SK-N-SH (cell line): ENCODE results near the gene ZNF768.

Experiments
- CTCF ChIP-seq: fragments of 200-600 bp; sonication (generic); IDR thresholded peaks from 2 replicates; pipeline ENCODE4 v1.6.1; 2017; ENCODE audit warnings: antibody characterized with exemption, mild to moderate bottlenecking, moderate library complexity
- NFIC ChIP-seq: IDR thresholded peaks from 2 replicates; pipeline ENCODE4 v1.4.0; 2012; ENCODE audit warnings: borderline replicate concordance
- POLR2AphosphoS5 ChIP-seq: IDR thresholded peaks from 2 replicates; pipeline ENCODE4 v1.6.1; 2012; ENCODE audit warnings: low read depth, low read length
- RCOR1 ChIP-seq: fragments of 150-350 bp; IDR thresholded peaks from 2 replicates; pipeline ENCODE4 v1.6.1; 2017; ENCODE audit warnings: antibody characterized with exemption, low read length
- RXRA ChIP-seq: IDR thresholded peaks from 2 replicates; pipeline ENCODE4 v1.4.0; 2012; ENCODE audit warnings: low read depth, mild to moderate bottlenecking, borderline replicate concordance
- SIN3A ChIP-seq: IDR thresholded peaks from 2 replicates; pipeline ENCODE4 v1.6.1; 2012; ENCODE audit warnings: low read depth, mild to moderate bottlenecking, low read length, moderate library complexity, borderline replicate concordance
- USF2 ChIP-seq: fragments of 150-350 bp; IDR thresholded peaks from 2 replicates; pipeline ENCODE4 v1.6.1; 2017; ENCODE audit warnings: antibody characterized with exemption, low read length, low read depth, borderline replicate concordance
- TF ChIP-seq, protein P1 (sequence below): IDR thresholded peaks from 2 replicates; pipeline ENCODE4 v1.4.0; 2012; ENCODE audit warnings: low read depth, borderline replicate concordance

DNA sequence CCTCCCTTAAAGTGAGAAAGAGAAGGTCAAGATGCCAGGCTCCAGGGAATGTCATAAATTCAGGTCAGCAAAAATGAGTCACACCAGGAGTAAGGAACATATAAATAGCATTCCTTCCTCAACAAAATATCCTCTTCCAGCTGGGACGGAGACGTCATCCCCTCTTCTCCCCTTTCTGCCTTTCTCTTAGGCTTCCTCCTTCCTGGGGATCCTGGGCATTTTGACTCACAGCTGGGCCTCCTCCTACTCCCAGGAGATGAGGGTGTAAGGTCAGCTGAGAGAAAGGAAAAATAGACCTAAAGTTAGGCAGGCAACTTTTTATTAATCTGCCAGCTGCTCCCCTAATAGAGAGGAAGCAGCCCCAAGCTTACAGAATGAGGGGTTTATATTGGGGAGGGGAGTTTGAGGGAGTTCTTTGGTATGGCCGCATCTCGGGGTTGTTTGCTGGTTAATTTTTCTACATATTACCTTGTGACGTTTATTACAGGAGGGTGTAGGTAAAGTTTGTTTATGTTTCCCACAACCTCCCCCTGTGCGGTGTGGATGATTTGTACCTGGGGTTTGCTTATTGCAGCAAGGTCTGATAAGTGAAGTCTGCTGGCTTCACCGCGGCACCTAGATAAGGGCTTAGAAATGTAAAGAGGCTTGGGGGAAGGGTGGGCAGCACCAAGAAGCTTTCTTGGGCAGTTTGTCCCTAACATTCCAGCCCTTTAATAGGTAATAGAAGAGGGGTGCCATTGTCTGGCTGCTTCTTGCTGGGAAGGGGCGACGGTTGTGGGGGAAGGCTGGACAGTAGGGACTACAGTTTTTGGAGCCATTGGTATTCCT is 15.3 kb upstream of the ZNF768 start:
- TF ChIP-seq POLR2AphosphoS5 (no peak), CTCF (no peak), RCOR1 (no peak), RXRA (no peak), NFIC (no peak), USF2 (no peak), SIN3A (no peak)
- TF ChIP-seq, protein P1, sequence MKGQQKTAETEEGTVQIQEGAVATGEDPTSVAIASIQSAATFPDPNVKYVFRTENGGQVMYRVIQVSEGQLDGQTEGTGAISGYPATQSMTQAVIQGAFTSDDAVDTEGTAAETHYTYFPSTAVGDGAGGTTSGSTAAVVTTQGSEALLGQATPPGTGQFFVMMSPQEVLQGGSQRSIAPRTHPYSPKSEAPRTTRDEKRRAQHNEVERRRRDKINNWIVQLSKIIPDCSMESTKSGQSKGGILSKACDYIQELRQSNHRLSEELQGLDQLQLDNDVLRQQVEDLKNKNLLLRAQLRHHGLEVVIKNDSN, result no peak
